CD14-positive monocyte (primary cell): ENCODE measurements around the gene CCL27. TPM values are rescaled to one million over a fixed set of nuclear protein-coding genes. Genes with fewer than 3 reads are reported as not detected.

Experiments used
- DNase-seq, 3 donors: peaks; one replicate each; pipeline ENCODE4 v3.0.0-alpha.2; 2011 to 2022
- H2AFZ ChIP-seq: 2 replicates; pipeline ENCODE4 v1.6.0; 2012; ENCODE audit warnings: mild to moderate bottlenecking, low read depth, low read length, inconsistent platforms; ENCODE audit not compliant: insufficient read depth, poor library complexity, severe bottlenecking
- H3K27ac ChIP-seq, 2 donors: 1 replicate in 1 of 2; 2 replicates in 1 of 2; pipeline ENCODE4 v1.5.1; 2012 to 2013; ENCODE audit warnings: low read length in 2 of 2, control low read depth in 1 of 2, inconsistent platforms in 1 of 2, low read depth in 1 of 2, mild to moderate bottlenecking in 1 of 2
- H3K27me3 ChIP-seq, 2 donors: one replicate each; pipeline versions ENCODE4 v1.6.0 to v1.6.1; 2011 to 2013; ENCODE audit warnings: low read length in 2 of 2; ENCODE audit not compliant: control insufficient read depth in 2 of 2, insufficient read depth in 2 of 2
- H3K36me3 ChIP-seq, 2 donors: replicated peaks in 1 of 2; 1 replicate in 1 of 2; 2 replicates in 1 of 2; pipeline versions ENCODE4 v1.5.1 to v1.6.1; 2012 to 2013; ENCODE audit warnings: low read length in 2 of 2, control low read depth in 1 of 2, inconsistent platforms in 1 of 2, mild to moderate bottlenecking in 1 of 2; ENCODE audit not compliant: insufficient read depth in 2 of 2, control insufficient read depth in 1 of 2
- H3K4me1 ChIP-seq, 2 donors: 1 replicate in 1 of 2; 2 replicates in 1 of 2; pipeline versions ENCODE4 v1.5.1 to v1.6.1; 2012 to 2013; ENCODE audit warnings: low read length in 2 of 2, control low read depth in 1 of 2, inconsistent platforms in 1 of 2, mild to moderate bottlenecking in 1 of 2, moderate library complexity in 1 of 2; ENCODE audit not compliant: insufficient read depth in 2 of 2, control insufficient read depth in 1 of 2
- H3K4me2 ChIP-seq: replicated peaks from 2 replicates; pipeline ENCODE3; 2012; ENCODE audit warnings: low read length, moderate library complexity, mild to moderate bottlenecking; ENCODE audit not compliant: poor library complexity, severe bottlenecking; ENCODE audit errors: extremely low read depth
- H3K4me3 ChIP-seq, 3 experiments: fragments of 200-600 bp in 1 of 3; sonication (generic) in 1 of 3; replicated peaks in 1 of 3; 1 replicate in 2 of 3; 2 replicates in 1 of 3; pipeline ENCODE4 v1.5.1; 2011 to 2013; ENCODE audit warnings: low read length in 3 of 3, mild to moderate bottlenecking in 3 of 3, control low read depth in 2 of 3, low read depth in 2 of 3, inconsistent platforms in 1 of 3, moderate library complexity in 1 of 3
- H3K79me2 ChIP-seq: 2 replicates; pipeline ENCODE4 v1.6.0; 2012; ENCODE audit warnings: mild to moderate bottlenecking, control low read depth, inconsistent platforms, low read length, moderate library complexity; ENCODE audit not compliant: insufficient read depth
- H3K9ac ChIP-seq: 2 replicates; pipeline ENCODE4 v1.6.0; 2017; ENCODE audit warnings: low read length, mild to moderate bottlenecking; ENCODE audit not compliant: insufficient read depth, poor library complexity, severe bottlenecking
- H3K9me3 ChIP-seq, 2 donors: replicated peaks in 1 of 2; 1 replicate in 1 of 2; 2 replicates in 1 of 2; pipeline versions ENCODE4 v1.5.1 to v1.6.1; 2012 to 2013; ENCODE audit warnings: low read length in 2 of 2, control low read depth in 1 of 2; ENCODE audit not compliant: control insufficient read depth in 1 of 2, insufficient read depth in 1 of 2
- H4K20me1 ChIP-seq: 2 replicates; pipeline ENCODE4 v1.6.0; 2012; ENCODE audit warnings: mild to moderate bottlenecking, low read length, control low read depth, moderate library complexity; ENCODE audit not compliant: insufficient read depth
- H3K27ac Mint-ChIP-seq, 7 donors: one replicate each; pipeline ENCODE4 v1.8.0; 2020; ENCODE audit warnings: mild to moderate bottlenecking in 7 of 7, mixed read lengths in 7 of 7, moderate library complexity in 6 of 7, inconsistent platforms in 2 of 7
- H3K27me3 Mint-ChIP-seq, 3 donors: one replicate each; pipeline ENCODE4 v1.8.0; 2021 to 2022; ENCODE audit warnings: low read depth in 3 of 3, mild to moderate bottlenecking in 3 of 3, mixed read lengths in 3 of 3, moderate library complexity in 3 of 3, inconsistent platforms in 1 of 3
- H3K36me3 Mint-ChIP-seq, 2 donors: one replicate each; pipeline ENCODE4 v1.8.0; 2020; ENCODE audit warnings: mixed read lengths in 2 of 2, inconsistent platforms in 1 of 2, mild to moderate bottlenecking in 1 of 2
- H3K4me1 Mint-ChIP-seq: one replicate; pipeline ENCODE4 v1.8.0; 2020; ENCODE audit warnings: mild to moderate bottlenecking, mixed read lengths
- H3K4me3 Mint-ChIP-seq, 2 donors: one replicate each; pipeline ENCODE4 v1.8.0; 2020; ENCODE audit warnings: mild to moderate bottlenecking in 2 of 2, mixed read lengths in 2 of 2, moderate library complexity in 1 of 2
- H3K9me3 Mint-ChIP-seq, 7 donors: one replicate each; pipeline ENCODE4 v1.8.0; 2020 to 2022; ENCODE audit warnings: mixed read lengths in 7 of 7, mild to moderate bottlenecking in 6 of 7, moderate library complexity in 6 of 7, inconsistent platforms in 2 of 7
- CTCF ChIP-seq: fragments of 200-600 bp; IDR thresholded peaks from one replicate; pipeline ENCODE4 v1.8.0; 2022; ENCODE audit warnings: antibody characterized with exemption, mild to moderate bottlenecking
- WGBS: methylation state at CpG from one replicate; pipeline ENCODE4 v1.1.5; 2013; ENCODE audit warnings: missing lambda C conversion rate; ENCODE audit not compliant: insufficient coverage; 5-methylcytosine and 5-hydroxymethylcytosine counted together
- intact Hi-C, 2 donors: fragments of 100-400 bp; cut with micrococcal nuclease; formaldehyde crosslinking; loops; one replicate each; pipeline versions ENCODE4 v1.15.0 to v1.15.1; 2023
- polyA plus RNA-seq, 3 donors: library from polyadenylated mRNA; depleted of rRNA in 1 of 3; unstranded in 2 of 3; stranded (reverse) in 1 of 3; fragments of 300-500 nt in 2 of 3; fragments of >200 nt in 1 of 3; fragmentation: Illumina TruSeq in 2 of 3; gene quantifications; 1 replicate in 2 of 3; 2 replicates in 1 of 3; pipeline ENCODE4 v1.2.3, GENCODE V29; 2012 to 2021

Gene CCL27
- polyA plus RNA-seq, 3 donors = not detected

DNA sequence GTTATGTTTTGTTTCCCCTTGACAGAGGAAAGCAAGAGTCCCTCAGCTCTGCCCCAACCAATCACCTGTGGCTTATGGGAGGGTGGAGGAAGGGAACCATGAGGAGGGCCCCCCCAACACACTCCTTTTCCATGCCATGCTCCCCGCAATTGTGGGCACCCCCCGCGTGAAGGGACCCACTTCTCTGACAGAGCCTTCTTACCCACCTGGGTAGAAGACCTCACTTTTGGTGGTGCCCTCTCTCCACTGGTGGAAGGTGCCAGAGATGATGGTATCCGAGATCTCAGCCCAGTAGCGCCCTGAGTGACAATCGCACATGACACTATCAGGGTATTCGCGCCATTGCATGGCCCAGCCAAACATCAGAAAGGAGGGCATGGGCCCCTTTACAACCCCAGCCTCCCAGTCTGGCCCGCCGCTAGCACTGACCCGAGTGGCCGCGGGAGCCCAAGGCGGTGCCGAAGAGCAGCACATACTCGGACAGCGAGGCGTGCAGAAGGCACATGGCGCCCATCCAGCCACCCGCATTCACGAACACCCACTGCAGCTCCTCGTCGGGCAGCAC is 25.6 kb downstream of the CCL27 start:
- peaks cover 3 to 11% (median 11%) of the 10 kb centered on the region in 3 donors for H3K27me3 Mint-ChIP-seq
- H3K9me3 Mint-ChIP-seq = no peaks in the 10 kb centered on the region
- Histone ChIP-seq H3K27me3 (peaks cover 0 to 7% of the 10 kb centered on the region in 2 donors), H3K79me2 (peaks cover 15% of the 10 kb centered on the region), H3K4me3 (peak overlapping the region; percentile 69 to 91 (median 86)), H3K36me3 (peaks cover 0 to 13% of the 10 kb centered on the region in 2 donors), H4K20me1 (no peaks in the 10 kb centered on the region), H3K9me3 (no peaks in the 10 kb centered on the region), H3K4me1 (peaks cover 28 to 34% of the 10 kb centered on the region in 2 donors), H2AFZ (peak overlapping the region; percentile 97), H3K4me2 (peak overlapping the region; percentile 94), H3K9ac (peak overlapping the region; percentile 77), H3K27ac (peak overlapping the region; percentile 28 to 92)
- H3K4me3 Mint-ChIP-seq = peak overlapping the region; percentile 82 to 91
- peak overlapping the region in 6 of 7 donors; percentile 21 to 91 (median 76) for H3K27ac Mint-ChIP-seq
- peaks cover 34% of the 10 kb centered on the region for H3K4me1 Mint-ChIP-seq
- no peak for DNase-seq
- peaks cover 10 to 14% of the 10 kb centered on the region in 2 donors for H3K36me3 Mint-ChIP-seq
- no peak for TF ChIP-seq CTCF
- intact Hi-C loops = loop anchor here in 1 of 2 donors (5.0 kb wide), 1 partner anchor 35 kb away; no protein-coding TSS in a partner anchor
- 6% methylated on average over 17 of the region's 23 CpGs for WGBS

DNA sequence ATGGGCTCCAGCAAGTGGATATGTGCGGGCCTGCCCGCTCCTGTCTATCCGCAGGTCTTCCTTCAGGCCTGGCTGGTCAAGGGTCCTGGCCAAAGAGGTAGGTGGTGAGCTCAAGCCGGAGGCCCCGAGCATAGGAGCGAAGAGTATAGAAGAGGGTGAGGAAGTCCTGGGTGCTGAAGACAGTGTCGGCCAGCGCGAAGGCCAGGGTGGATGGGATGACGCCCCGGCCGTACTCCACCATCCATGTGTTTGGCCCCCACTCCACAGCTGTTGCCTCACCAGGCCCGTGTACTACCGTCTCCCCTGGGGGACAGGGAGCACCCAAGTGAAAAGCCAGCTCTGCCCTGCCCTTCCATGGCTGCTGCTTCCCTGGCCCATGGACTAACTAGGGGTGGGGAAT is 26.9 kb downstream of the CCL27 start:
- H3K4me2 ChIP-seq = no peak overlapping the region
- peaks cover 0 to 2% (median 0%) of the 10 kb centered on the region in 7 donors for H3K9me3 Mint-ChIP-seq
- H3K27ac Mint-ChIP-seq = peak overlapping the region in 1 of 7 donors; percentile 46
- H2AFZ ChIP-seq = no peak overlapping the region
- no peaks in the 10 kb centered on the region for H4K20me1 ChIP-seq
- H3K79me2 ChIP-seq = peaks cover 15% of the 10 kb centered on the region
- peaks cover 14 to 24% (median 24%) of the 10 kb centered on the region in 3 donors for H3K27me3 Mint-ChIP-seq
- H3K4me1 Mint-ChIP-seq = peaks cover 28% of the 10 kb centered on the region
- H3K9ac ChIP-seq = no peak overlapping the region
- no peak overlapping the region for H3K27ac ChIP-seq
- no peak for DNase-seq
- intact Hi-C loops = loop anchor here in 1 of 2 donors (5.0 kb wide), 1 partner anchor 33 kb away; no protein-coding TSS in a partner anchor
- peaks cover 10 to 14% of the 10 kb centered on the region in 2 donors for H3K36me3 Mint-ChIP-seq
- H3K36me3 ChIP-seq = peaks cover 0 to 13% of the 10 kb centered on the region in 2 donors
- H3K9me3 ChIP-seq = no peaks in the 10 kb centered on the region
- H3K4me3 ChIP-seq = no peak overlapping the region
- TF ChIP-seq CTCF = no peak
- 93% methylated on average over 9 of the region's 14 CpGs for WGBS
- peaks cover 21 to 27% of the 10 kb centered on the region in 2 donors for H3K4me1 ChIP-seq
- H3K4me3 Mint-ChIP-seq = no peak overlapping the region
- peaks cover 7 to 19% of the 10 kb centered on the region in 2 donors for H3K27me3 ChIP-seq
